ENCODE measurements around the gene GAST. TPM values are rescaled to one million over a fixed set of nuclear protein-coding genes. Genes with fewer than 3 reads are reported as not detected.
A peak's percentile ranks its signal among the peaks of the same experiment; 100 is the strongest.

GAST gene
- polyA plus RNA-seq, 2 donors, result not detected

GRCh38 chr17:41707803-41708669 lies 4.1 kb upstream of the GAST start:
- H3K4me3 ChIP-seq (ENCODE audit: low read depth in 1 of 2, low read length in 2 of 2), result no peak overlapping the region
- H3K27me3 ChIP-seq (ENCODE audit: control insufficient read depth in 1 of 2, insufficient read depth in 2 of 2, low read length in 2 of 2), result no peaks in the 10 kb centered on the region
- peaks cover 0 to 2% of the 10 kb centered on the region in 2 donors for H3K4me1 ChIP-seq (ENCODE audit: control insufficient read depth in 2 of 2, insufficient read depth in 2 of 2, low read length in 1 of 2)
- no peaks in the 10 kb centered on the region for H3K9me3 ChIP-seq (ENCODE audit: control insufficient read depth in 2 of 2, insufficient read depth in 1 of 2, low read depth in 1 of 2, low read length in 1 of 2)
- no peak overlapping the region for H3K27ac ChIP-seq (ENCODE audit: low read depth in 2 of 2, low read length in 1 of 2)
- H3K36me3 ChIP-seq (ENCODE audit: control insufficient read depth in 2 of 2, insufficient read depth in 2 of 2, low read length in 1 of 2), result no peaks in the 10 kb centered on the region
- WGBS, 2 donors, result 76 to 77% methylated on average over 10 of the region's 10 CpGs

- no peaks in the 10 kb centered on the region for H3K9me3 ChIP-seq (ENCODE audit: control insufficient read depth in 2 of 2, insufficient read depth in 1 of 2, low read depth in 1 of 2, low read length in 1 of 2)
- 52 to 56% methylated on average over 8 of the region's 8 CpGs for WGBS, 2 donors
- H3K4me1 ChIP-seq (ENCODE audit: control insufficient read depth in 2 of 2, insufficient read depth in 2 of 2, low read length in 1 of 2), result peaks cover 0 to 2% of the 10 kb centered on the region in 2 donors
- H3K27ac ChIP-seq (ENCODE audit: low read depth in 2 of 2, low read length in 1 of 2), result no peak overlapping the region
- H3K36me3 ChIP-seq (ENCODE audit: control insufficient read depth in 2 of 2, insufficient read depth in 2 of 2, low read length in 1 of 2), result no peaks in the 10 kb centered on the region
- H3K4me3 ChIP-seq (ENCODE audit: low read depth in 1 of 2, low read length in 2 of 2), result no peak overlapping the region
- no peaks in the 10 kb centered on the region for H3K27me3 ChIP-seq (ENCODE audit: control insufficient read depth in 1 of 2, insufficient read depth in 2 of 2, low read length in 2 of 2)
These were observed 1.6 kb upstream of the GAST start for GRCh38 chr17:41710472-41711090.

- 40 to 46% methylated on average over 15 of the region's 15 CpGs for WGBS, 2 donors
- Histone ChIP-seq H3K36me3 (ENCODE audit: control insufficient read depth in 2 of 2, insufficient read depth in 2 of 2, low read length in 1 of 2) (no peaks in the 10 kb centered on the region), H3K4me3 (ENCODE audit: low read depth in 1 of 2, low read length in 2 of 2) (no peak overlapping the region), H3K27ac (ENCODE audit: low read depth in 2 of 2, low read length in 1 of 2) (peak overlapping the region in 1 of 2 donors; percentile 60), H3K4me1 (ENCODE audit: control insufficient read depth in 2 of 2, insufficient read depth in 2 of 2, low read length in 1 of 2) (no peaks in the 10 kb centered on the region), H3K27me3 (ENCODE audit: control insufficient read depth in 1 of 2, insufficient read depth in 2 of 2, low read length in 2 of 2) (no peaks in the 10 kb centered on the region), H3K9me3 (ENCODE audit: control insufficient read depth in 2 of 2, insufficient read depth in 1 of 2, low read depth in 1 of 2, low read length in 1 of 2) (no peaks in the 10 kb centered on the region)
These were observed 5.5 kb downstream of the GAST start for GRCh38 chr17:41717408-41718286.

- no peak overlapping the region for H3K4me3 ChIP-seq (ENCODE audit: low read depth in 1 of 2, low read length in 2 of 2)
- H3K36me3 ChIP-seq (ENCODE audit: control insufficient read depth in 2 of 2, insufficient read depth in 2 of 2, low read length in 1 of 2), result no peaks in the 10 kb centered on the region
- H3K27me3 ChIP-seq (ENCODE audit: control insufficient read depth in 1 of 2, insufficient read depth in 2 of 2, low read length in 2 of 2), result no peaks in the 10 kb centered on the region
- 36 to 42% methylated on average over 5 of the region's 5 CpGs for WGBS, 2 donors
- no peak overlapping the region for H3K27ac ChIP-seq (ENCODE audit: low read depth in 2 of 2, low read length in 1 of 2)
- no peaks in the 10 kb centered on the region for H3K9me3 ChIP-seq (ENCODE audit: control insufficient read depth in 2 of 2, insufficient read depth in 1 of 2, low read depth in 1 of 2, low read length in 1 of 2)
- H3K4me1 ChIP-seq (ENCODE audit: control insufficient read depth in 2 of 2, insufficient read depth in 2 of 2, low read length in 1 of 2), result no peaks in the 10 kb centered on the region
These were observed 6.1 kb downstream of the GAST start for GRCh38 chr17:41718287-41718645.

- H3K36me3 ChIP-seq (ENCODE audit: control insufficient read depth in 2 of 2, insufficient read depth in 2 of 2, low read length in 1 of 2), result no peaks in the 10 kb centered on the region
- H3K4me1 ChIP-seq (ENCODE audit: control insufficient read depth in 2 of 2, insufficient read depth in 2 of 2, low read length in 1 of 2), result peaks cover 0 to 2% of the 10 kb centered on the region in 2 donors
- WGBS, 2 donors, result 85 to 89% methylated on average over 7 of the region's 7 CpGs
- no peaks in the 10 kb centered on the region for H3K27me3 ChIP-seq (ENCODE audit: control insufficient read depth in 1 of 2, insufficient read depth in 2 of 2, low read length in 2 of 2)
- no peak overlapping the region for H3K4me3 ChIP-seq (ENCODE audit: low read depth in 1 of 2, low read length in 2 of 2)
- no peak overlapping the region for H3K27ac ChIP-seq (ENCODE audit: low read depth in 2 of 2, low read length in 1 of 2)
- no peaks in the 10 kb centered on the region for H3K9me3 ChIP-seq (ENCODE audit: control insufficient read depth in 2 of 2, insufficient read depth in 1 of 2, low read depth in 1 of 2, low read length in 1 of 2)
These were observed 10.1 kb downstream of the GAST start for GRCh38 chr17:41722231-41722630.

GRCh38 chr17:41723801-41724475 lies 11.8 kb downstream of the GAST start:
- H3K4me3 ChIP-seq (ENCODE audit: low read depth in 1 of 2, low read length in 2 of 2), result no peak overlapping the region
- no peak overlapping the region for H3K27ac ChIP-seq (ENCODE audit: low read depth in 2 of 2, low read length in 1 of 2)
- H3K36me3 ChIP-seq (ENCODE audit: control insufficient read depth in 2 of 2, insufficient read depth in 2 of 2, low read length in 1 of 2), result no peaks in the 10 kb centered on the region
- WGBS, 2 donors, result 77 to 78% methylated on average over 12 of the region's 12 CpGs
- peaks cover 0 to 2% of the 10 kb centered on the region in 2 donors for H3K4me1 ChIP-seq (ENCODE audit: control insufficient read depth in 2 of 2, insufficient read depth in 2 of 2, low read length in 1 of 2)
- no peaks in the 10 kb centered on the region for H3K9me3 ChIP-seq (ENCODE audit: control insufficient read depth in 2 of 2, insufficient read depth in 1 of 2, low read depth in 1 of 2, low read length in 1 of 2)
- H3K27me3 ChIP-seq (ENCODE audit: control insufficient read depth in 1 of 2, insufficient read depth in 2 of 2, low read length in 2 of 2), result no peaks in the 10 kb centered on the region

- WGBS, 2 donors, result 72 to 84% methylated on average over 16 to 17 of the region's 17 CpGs
These were observed 12.4 kb downstream of the GAST start for GRCh38 chr17:41724476-41725050.

GRCh38 chr17:41725134-41725533 lies 13.0 kb downstream of the GAST start:
- Histone ChIP-seq H3K27ac (ENCODE audit: low read depth in 2 of 2, low read length in 1 of 2) (no peak overlapping the region), H3K9me3 (ENCODE audit: control insufficient read depth in 2 of 2, insufficient read depth in 1 of 2, low read depth in 1 of 2, low read length in 1 of 2) (no peaks in the 10 kb centered on the region), H3K4me1 (ENCODE audit: control insufficient read depth in 2 of 2, insufficient read depth in 2 of 2, low read length in 1 of 2) (peaks cover 0 to 2% of the 10 kb centered on the region in 2 donors), H3K36me3 (ENCODE audit: control insufficient read depth in 2 of 2, insufficient read depth in 2 of 2, low read length in 1 of 2) (no peaks in the 10 kb centered on the region), H3K27me3 (ENCODE audit: control insufficient read depth in 1 of 2, insufficient read depth in 2 of 2, low read length in 2 of 2) (no peaks in the 10 kb centered on the region), H3K4me3 (ENCODE audit: low read depth in 1 of 2, low read length in 2 of 2) (no peak overlapping the region)
- 91 to 92% methylated on average over 5 of the region's 5 CpGs for WGBS, 2 donors

More at GRCh38 chr17:41724476-41725050, 12.4 kb downstream of the GAST start:
- Histone ChIP-seq H3K27me3 (ENCODE audit: control insufficient read depth in 1 of 2, insufficient read depth in 2 of 2, low read length in 2 of 2) (no peaks in the 10 kb centered on the region), H3K27ac (ENCODE audit: low read depth in 2 of 2, low read length in 1 of 2) (no peak overlapping the region), H3K4me3 (ENCODE audit: low read depth in 1 of 2, low read length in 2 of 2) (no peak overlapping the region), H3K36me3 (ENCODE audit: control insufficient read depth in 2 of 2, insufficient read depth in 2 of 2, low read length in 1 of 2) (no peaks in the 10 kb centered on the region), H3K4me1 (ENCODE audit: control insufficient read depth in 2 of 2, insufficient read depth in 2 of 2, low read length in 1 of 2) (peaks cover 0 to 2% of the 10 kb centered on the region in 2 donors), H3K9me3 (ENCODE audit: control insufficient read depth in 2 of 2, insufficient read depth in 1 of 2, low read depth in 1 of 2, low read length in 1 of 2) (no peaks in the 10 kb centered on the region)

- 76% methylated on average over 12 of the region's 12 CpGs for WGBS, 2 donors
These were observed 15.9 kb downstream of the GAST start for GRCh38 chr17:41728056-41728455.

More at GRCh38 chr17:41728056-41728455, 15.9 kb downstream of the GAST start:
- Histone ChIP-seq H3K27me3 (ENCODE audit: control insufficient read depth in 1 of 2, insufficient read depth in 2 of 2, low read length in 2 of 2) (no peaks in the 10 kb centered on the region), H3K9me3 (ENCODE audit: control insufficient read depth in 2 of 2, insufficient read depth in 1 of 2, low read depth in 1 of 2, low read length in 1 of 2) (no peaks in the 10 kb centered on the region), H3K27ac (ENCODE audit: low read depth in 2 of 2, low read length in 1 of 2) (no peak overlapping the region), H3K4me1 (ENCODE audit: control insufficient read depth in 2 of 2, insufficient read depth in 2 of 2, low read length in 1 of 2) (peaks cover 0 to 6% of the 10 kb centered on the region in 2 donors), H3K4me3 (ENCODE audit: low read depth in 1 of 2, low read length in 2 of 2) (no peak overlapping the region), H3K36me3 (ENCODE audit: control insufficient read depth in 2 of 2, insufficient read depth in 2 of 2, low read length in 1 of 2) (no peaks in the 10 kb centered on the region)

Measured in esophagus (tissue), 2 donors.